B cell (primary cell): Measurements from ENCODE around the gene LIMS2. TPM values are rescaled to one million over a fixed set of nuclear protein-coding genes. Genes with fewer than 3 reads are reported as not detected.

Source experiments
- ATAC-seq: fragments of 200-7000 bp; cut with Tn5 transposase; one replicate; pipeline ENCODE4 v1.10.0; 2021; ENCODE audit warnings: low read depth, mild to moderate bottlenecking, moderate number of reproducible peaks, moderate library complexity
- CTCF ChIA-PET: fragments of 350-600 bp; sonication (Branson Sonifier 250); formaldehyde crosslinking; loops from one replicate; lab custom pipeline; 2021; ENCODE audit warnings: antibody characterized with exemption, inconsistent platforms; lab: Charles Lee
- POLR2A ChIA-PET: fragments of 350-600 bp; sonication (Branson Sonifier 250); formaldehyde crosslinking; loops from one replicate; lab custom pipeline; 2021; ENCODE audit warnings: antibody characterized with exemption; lab: Charles Lee
- DNase-seq: peaks from one replicate; pipeline ENCODE4 v3.0.0; 2013
- H2AFZ ChIP-seq: 2 replicates; pipeline ENCODE4 v1.6.1; 2012; ENCODE audit warnings: mild to moderate bottlenecking, low read depth, low read length; ENCODE audit not compliant: insufficient read depth, poor library complexity, severe bottlenecking
- H3K27ac ChIP-seq, 2 donors: 1 replicate in 1 of 2; 2 replicates in 1 of 2; pipeline ENCODE4 v1.5.1; 2012 to 2013; ENCODE audit warnings: low read length in 2 of 2, mild to moderate bottlenecking in 2 of 2, moderate library complexity in 1 of 2
- H3K27me3 ChIP-seq, 4 experiments: fragments of 200-600 bp in 1 of 4; sonication (generic) in 1 of 4; replicated peaks in 1 of 4; 1 replicate in 2 of 4; 2 replicates in 2 of 4; pipeline versions ENCODE4 v1.6.1 to v1.7.0; 2013 to 2016; ENCODE audit warnings: low read length in 3 of 4, mild to moderate bottlenecking in 2 of 4, mixed read lengths in 1 of 4, moderate library complexity in 1 of 4; ENCODE audit not compliant: insufficient read depth in 4 of 4, control insufficient read depth in 3 of 4; ENCODE audit errors: control extremely low read depth in 1 of 4
- H3K36me3 ChIP-seq, 2 experiments: replicated peaks in 1 of 2; 1 replicate in 1 of 2; 2 replicates in 1 of 2; pipeline versions ENCODE4 v1.6.1 to v1.7.1; 2013; ENCODE audit warnings: low read length in 1 of 2; ENCODE audit not compliant: insufficient read depth in 2 of 2, control insufficient read depth in 1 of 2; ENCODE audit errors: control extremely low read depth in 1 of 2, extremely low read depth in 1 of 2
- H3K4me1 ChIP-seq, 2 donors: fragments of 200-600 bp in 1 of 2; sonication (generic) in 1 of 2; 1 replicate in 1 of 2; 2 replicates in 1 of 2; pipeline versions ENCODE4 v1.5.1 to v1.6.1; 2013 to 2017; ENCODE audit warnings: low read length in 2 of 2; ENCODE audit not compliant: control insufficient read depth in 2 of 2, insufficient read depth in 2 of 2
- H3K4me2 ChIP-seq: replicated peaks from 2 replicates; pipeline ENCODE3; 2012; ENCODE audit warnings: mild to moderate bottlenecking, low read depth, low read length; ENCODE audit not compliant: poor library complexity, severe bottlenecking
- H3K4me3 ChIP-seq, 5 experiments: fragments of 200-600 bp in 1 of 5; sonication (generic) in 1 of 5; 1 replicate in 3 of 5; 2 replicates in 2 of 5; pipeline versions ENCODE4 v1.5.1 to v1.7.0; 2011 to 2016; ENCODE audit warnings: low read length in 4 of 5, mild to moderate bottlenecking in 4 of 5, low read depth in 2 of 5, control low read depth in 1 of 5, moderate library complexity in 1 of 5; ENCODE audit not compliant: insufficient read depth in 1 of 5; ENCODE audit errors: control extremely low read depth in 1 of 5, extremely low read depth in 1 of 5
- H3K79me2 ChIP-seq: fragments of 200-600 bp; sonication (generic); one replicate; pipeline ENCODE4 v1.6.0; 2016; ENCODE audit warnings: low read length; ENCODE audit not compliant: control insufficient read depth, insufficient read depth
- H3K9ac ChIP-seq: fragments of 200-600 bp; sonication (generic); 2 replicates; pipeline ENCODE4 v1.6.1; 2017; ENCODE audit warnings: mild to moderate bottlenecking, low read length, moderate library complexity
- H3K9me3 ChIP-seq, 3 donors: one replicate each; pipeline versions ENCODE4 v1.6.1 to v1.7.1; 2013; ENCODE audit warnings: low read length in 2 of 3; ENCODE audit not compliant: control insufficient read depth in 2 of 3, insufficient read depth in 1 of 3; ENCODE audit errors: control extremely low read depth in 1 of 3
- H4K20me1 ChIP-seq: 2 replicates; pipeline ENCODE4 v1.6.0; 2012; ENCODE audit warnings: mild to moderate bottlenecking, low read length; ENCODE audit not compliant: insufficient read depth, control insufficient read depth, poor library complexity, severe bottlenecking
- H3K27ac Mint-ChIP-seq: one replicate; pipeline ENCODE4 v1.8.0; 2021; ENCODE audit warnings: mixed read lengths
- H3K27me3 Mint-ChIP-seq: one replicate; pipeline ENCODE4 v1.8.0; 2021; ENCODE audit warnings: mixed read lengths
- H3K4me1 Mint-ChIP-seq: one replicate; pipeline ENCODE4 v1.8.0; 2021; ENCODE audit warnings: mixed read lengths
- H3K4me3 Mint-ChIP-seq: one replicate; pipeline ENCODE4 v1.8.0; 2021; ENCODE audit warnings: mixed read lengths
- H3K9me3 Mint-ChIP-seq: one replicate; pipeline ENCODE4 v1.8.0; 2022; ENCODE audit warnings: mixed read lengths; ENCODE audit not compliant: insufficient read depth
- EZH2 ChIP-seq: IDR thresholded peaks from 2 replicates; pipeline ENCODE4 v1.6.1; 2012; ENCODE audit warnings: borderline replicate concordance, low read depth, mild to moderate bottlenecking, moderate library complexity, low read length; ENCODE audit not compliant: insufficient read depth, poor library complexity, severe bottlenecking
- WGBS: methylation state at CpG from one replicate; pipeline ENCODE4 v1.1.5; 2013; ENCODE audit warnings: missing lambda C conversion rate; ENCODE audit not compliant: insufficient coverage; 5-methylcytosine and 5-hydroxymethylcytosine counted together
- intact Hi-C: fragments of 100-400 bp; cut with micrococcal nuclease; formaldehyde crosslinking; loops from one replicate; pipeline ENCODE4 v1.10.0; 2022
- polyA plus RNA-seq: library from polyadenylated mRNA; depleted of rRNA; stranded (reverse); fragments of >200 nt; gene quantifications from 2 replicates; pipeline ENCODE4 v1.2.3, GENCODE V29; 2012
- total RNA-seq, 2 donors: library from RNA; stranded (reverse); fragments of 120-200 nt in 1 of 2; gene quantifications; 1 replicate in 1 of 2; 2 replicates in 1 of 2; pipeline versions ENCODE4 v1.2.3 to v1.2.4, GENCODE V29; 2013 to 2022
- TF ChIP-seq, protein P1 (sequence below): fragments of 200-600 bp; IDR thresholded peaks from one replicate; pipeline ENCODE4 v1.8.0; 2022; ENCODE audit warnings: antibody characterized with exemption, mild to moderate bottlenecking

Gene LIMS2
- total and polyA plus RNA-seq, 2 donors (not counting 1 experiment from before 2014, with no cell fraction given) = 6.7 to 32.2 TPM

DNA sequence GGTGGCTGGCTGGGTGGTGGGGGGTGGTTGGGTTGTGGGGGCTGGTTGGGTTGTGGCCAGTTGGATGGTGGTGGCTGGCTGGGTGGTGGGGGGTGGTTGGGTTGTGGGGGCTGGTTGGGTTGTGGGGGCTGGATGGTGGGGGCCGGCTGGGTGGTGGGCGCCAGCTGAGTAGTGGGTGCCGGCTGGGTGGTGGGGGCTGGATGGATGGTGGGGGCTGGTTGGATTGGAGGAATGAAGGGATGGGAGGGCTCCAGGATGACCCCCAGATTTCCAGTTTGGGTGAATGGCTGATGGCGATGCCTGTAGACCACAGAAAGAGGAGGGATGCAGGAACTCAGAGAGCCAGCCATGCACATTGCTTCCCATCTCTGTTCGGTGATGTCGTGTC lies 56.1 kb downstream of the LIMS2 start:
- TF ChIP-seq EZH2 = no peak
- TF ChIP-seq, protein P1, sequence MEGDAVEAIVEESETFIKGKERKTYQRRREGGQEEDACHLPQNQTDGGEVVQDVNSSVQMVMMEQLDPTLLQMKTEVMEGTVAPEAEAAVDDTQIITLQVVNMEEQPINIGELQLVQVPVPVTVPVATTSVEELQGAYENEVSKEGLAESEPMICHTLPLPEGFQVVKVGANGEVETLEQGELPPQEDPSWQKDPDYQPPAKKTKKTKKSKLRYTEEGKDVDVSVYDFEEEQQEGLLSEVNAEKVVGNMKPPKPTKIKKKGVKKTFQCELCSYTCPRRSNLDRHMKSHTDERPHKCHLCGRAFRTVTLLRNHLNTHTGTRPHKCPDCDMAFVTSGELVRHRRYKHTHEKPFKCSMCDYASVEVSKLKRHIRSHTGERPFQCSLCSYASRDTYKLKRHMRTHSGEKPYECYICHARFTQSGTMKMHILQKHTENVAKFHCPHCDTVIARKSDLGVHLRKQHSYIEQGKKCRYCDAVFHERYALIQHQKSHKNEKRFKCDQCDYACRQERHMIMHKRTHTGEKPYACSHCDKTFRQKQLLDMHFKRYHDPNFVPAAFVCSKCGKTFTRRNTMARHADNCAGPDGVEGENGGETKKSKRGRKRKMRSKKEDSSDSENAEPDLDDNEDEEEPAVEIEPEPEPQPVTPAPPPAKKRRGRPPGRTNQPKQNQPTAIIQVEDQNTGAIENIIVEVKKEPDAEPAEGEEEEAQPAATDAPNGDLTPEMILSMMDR = no peak
- CTCF ChIA-PET = interaction anchor here (0.8 kb wide), 2 partner anchors 31 to 59 kb away, joined by 4 to 6 read pairs; no protein-coding TSS in a partner anchor
- peaks cover 0 to 3% (median 0%) of the 10 kb centered on the region in 4 experiments for H3K27me3 ChIP-seq
- H3K79me2 ChIP-seq = no peaks in the 10 kb centered on the region
- DNase-seq = no peak
- no peak for ATAC-seq
- intact Hi-C loops = no loop called here
- H2AFZ ChIP-seq = no peak overlapping the region
- H3K9ac ChIP-seq = no peak overlapping the region
- no peak overlapping the region for H3K4me2 ChIP-seq
- H3K9me3 ChIP-seq = peaks cover 0 to 4% (median 0%) of the 10 kb centered on the region in 3 donors
- WGBS = 97% methylated on average over 5 of the region's 6 CpGs
- H3K4me1 ChIP-seq = peaks cover 26 to 65% of the 10 kb centered on the region in 2 donors
- Mint-ChIP-seq H3K27ac (peak overlapping the region; percentile 91), H3K4me3 (peak overlapping the region; percentile 79), H3K4me1 (peaks cover 80% of the 10 kb centered on the region), H3K27me3 (no peaks in the 10 kb centered on the region), H3K9me3 (no peaks in the 10 kb centered on the region)
- H4K20me1 ChIP-seq = no peaks in the 10 kb centered on the region
- no peaks in the 10 kb centered on the region for H3K36me3 ChIP-seq
- POLR2A ChIA-PET = interaction anchor here (0.6 to 1.2 kb wide), 3 partner anchors 11 to 133 kb away, joined by 3 to 8 read pairs (median 8); no protein-coding TSS in a partner anchor
- H3K27ac ChIP-seq = peak overlapping the region in 1 of 2 donors; percentile 29
- H3K4me3 ChIP-seq = no peak overlapping the region

DNA sequence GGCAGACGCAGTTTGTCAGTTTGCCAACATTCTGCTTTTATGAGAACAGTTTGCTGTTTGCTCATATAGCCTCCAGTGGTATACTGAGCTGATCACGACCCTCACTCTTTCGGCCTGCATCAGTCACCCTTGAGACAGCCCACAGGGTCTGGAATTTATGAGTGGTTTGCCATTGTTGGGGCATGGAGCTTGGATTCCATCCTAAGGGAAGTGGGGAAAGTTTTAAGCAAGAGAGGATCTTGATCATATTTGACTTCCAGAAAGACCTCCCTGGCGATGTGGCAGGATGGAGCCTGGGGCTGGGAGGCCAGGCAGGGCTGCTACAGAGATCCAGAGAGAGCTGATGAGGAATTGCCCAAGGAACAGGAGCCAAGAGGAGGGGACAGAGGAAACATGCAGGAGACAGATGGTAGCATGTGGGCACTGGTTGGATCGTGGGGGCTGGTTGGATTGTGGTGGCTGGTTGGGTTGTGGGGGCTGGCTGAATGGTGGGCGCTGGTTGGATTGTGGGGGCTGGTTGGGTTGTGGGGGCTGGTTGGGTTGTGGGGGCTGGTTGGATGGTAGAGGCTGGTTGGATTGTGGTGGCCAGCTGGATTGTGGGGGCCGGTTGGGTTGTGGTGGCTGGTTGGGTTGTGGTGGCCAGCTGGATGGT lies 56.7 kb downstream of the LIMS2 start:
- DNase-seq = no peak
- Mint-ChIP-seq H3K4me1 (peaks cover 75% of the 10 kb centered on the region), H3K9me3 (peaks cover 3% of the 10 kb centered on the region), H3K27me3 (no peaks in the 10 kb centered on the region), H3K27ac (peak overlapping the region; percentile 68), H3K4me3 (peak overlapping the region; percentile 48)
- H3K4me3 ChIP-seq = no peak overlapping the region
- H3K4me1 ChIP-seq = peaks cover 26 to 64% of the 10 kb centered on the region in 2 donors
- CTCF ChIA-PET = interaction anchor here (0.8 kb wide), 1 partner anchor 58 kb away, joined by 4 read pairs; no protein-coding TSS in a partner anchor
- no peaks in the 10 kb centered on the region for H3K79me2 ChIP-seq
- no peak overlapping the region for H3K9ac ChIP-seq
- 88% methylated on average over 5 of the region's 7 CpGs for WGBS
- H3K9me3 ChIP-seq = peaks cover 0 to 7% (median under 1%) of the 10 kb centered on the region in 3 donors
- intact Hi-C loops = no loop called here
- no peak overlapping the region for H3K4me2 ChIP-seq
- H3K27ac ChIP-seq = no peak overlapping the region
- no peak for ATAC-seq
- H3K36me3 ChIP-seq = no peaks in the 10 kb centered on the region
- peaks cover 0 to 3% (median 0%) of the 10 kb centered on the region in 4 experiments for H3K27me3 ChIP-seq
- H2AFZ ChIP-seq = no peak overlapping the region
- POLR2A ChIA-PET = interaction anchor here (0.6 to 1.2 kb wide), 4 partner anchors 10 to 134 kb away, joined by 3 to 8 read pairs (median 8); no protein-coding TSS in a partner anchor
- no peaks in the 10 kb centered on the region for H4K20me1 ChIP-seq
- TF ChIP-seq, protein P1 = no peak
- TF ChIP-seq EZH2 = no peak
